Stimulated activated CD8-positive, alpha-beta memory T cell treated with anti-CD3 and anti-CD28 coated beads, Interleukin-4, amount 100 ng/mL, for 1 hour (primary cell): ENCODE results near the gene CADPS.

Source experiments
- DNase-seq, 2 donors: peaks; one replicate each; pipeline ENCODE4 v3.0.0-alpha.2; 2020; ENCODE audit warnings: low read depth in 2 of 2, low spot score in 1 of 2

Gene CADPS

GRCh38 chr3:62527474-62527873 is 347.7 kb downstream of the CADPS start:
- no peak for DNase-seq

- no peak for DNase-seq
These were observed 349.9 kb downstream of the CADPS start for GRCh38 chr3:62525281-62525680.

GRCh38 chr3:62523672-62524071 is 351.5 kb downstream of the CADPS start:
- DNase-seq: no peak

- no peak for DNase-seq
These were observed 353.6 kb downstream of the CADPS start for GRCh38 chr3:62521464-62522105.

- DNase-seq: no peak
These were observed 371.7 kb downstream of the CADPS start for GRCh38 chr3:62503516-62503915.

GRCh38 chr3:62502315-62503300 is 372.6 kb downstream of the CADPS start:
- no peak for DNase-seq

- no peak for DNase-seq
These were observed 373.9 kb downstream of the CADPS start for GRCh38 chr3:62501289-62501668.

- DNase-seq: no peak
These were observed 374.5 kb downstream of the CADPS start for GRCh38 chr3:62500556-62501288.

GRCh38 chr3:62497156-62497555 is 378.1 kb downstream of the CADPS start:
- DNase-seq: no peak

GRCh38 chr3:62496503-62496902 is 378.7 kb downstream of the CADPS start:
- no peak for DNase-seq

- no peak for DNase-seq
These were observed 382.0 kb downstream of the CADPS start for GRCh38 chr3:62493109-62493801.

- DNase-seq: no peak
These were observed 392.3 kb downstream of the CADPS start for GRCh38 chr3:62482961-62483360.

- DNase-seq: no peak
These were observed 393.3 kb downstream of the CADPS start for GRCh38 chr3:62481962-62482361.

- no peak for DNase-seq
These were observed 395.2 kb downstream of the CADPS start for GRCh38 chr3:62480056-62480455.

- no peak for DNase-seq
These were observed 395.9 kb downstream of the CADPS start for GRCh38 chr3:62479326-62479725.

- no peak for DNase-seq
These were observed 399.9 kb downstream of the CADPS start for GRCh38 chr3:62475306-62475705.

GRCh38 chr3:62467966-62468722 is 407.1 kb downstream of the CADPS start:
- DNase-seq: no peak

- DNase-seq: no peak
These were observed 412.4 kb downstream of the CADPS start for GRCh38 chr3:62462788-62463187.

GRCh38 chr3:62462104-62462762 is 413.0 kb downstream of the CADPS start:
- DNase-seq: no peak

GRCh38 chr3:62454916-62455315 is 420.3 kb downstream of the CADPS start:
- no peak for DNase-seq
